HG02840 (cell line): ENCODE results near the gene PIGC.
"Not testable (repeated sequence)": the region's sequence is repeated elsewhere in the genome, so short reads cannot be mapped to it uniquely, and the experiment has no call there.

Experiments used
- ATAC-seq: cut with Tn5 transposase; IDR thresholded peaks from one replicate; pipeline ENCODE4 v1.9.1; 2021; ENCODE audit warnings: mild to moderate bottlenecking, moderate library complexity, moderate number of reproducible peaks; ENCODE audit not compliant: unreplicated experiment, low FRiP score

PIGC gene

DNA sequence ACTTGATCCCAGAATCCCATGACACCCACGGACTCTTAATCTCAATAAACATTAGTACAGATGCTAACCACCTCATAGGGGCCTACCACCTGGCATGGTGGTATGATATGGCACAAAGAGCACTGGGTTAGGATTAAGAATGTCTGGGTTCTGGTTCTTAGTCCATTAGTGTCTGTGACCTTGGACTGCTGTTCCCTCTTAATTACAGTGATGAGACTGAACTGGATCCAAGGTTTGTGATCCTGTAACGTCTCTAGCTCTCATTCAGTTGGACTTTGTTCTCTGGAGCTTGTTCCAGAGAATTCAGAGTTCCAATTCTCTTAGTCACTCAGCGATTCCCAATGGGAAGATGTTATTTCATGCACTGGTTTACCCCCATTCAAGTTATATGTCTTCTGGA, 23.6 kb upstream of the PIGC start:
- no peak for ATAC-seq

GRCh38 chr1:172466795-172467407, 23.0 kb upstream of the PIGC start:
- ATAC-seq, result no peak

- ATAC-seq, result no peak
Observed at GRCh38 chr1:172465617-172466016, 21.7 kb upstream of the PIGC start.

DNA sequence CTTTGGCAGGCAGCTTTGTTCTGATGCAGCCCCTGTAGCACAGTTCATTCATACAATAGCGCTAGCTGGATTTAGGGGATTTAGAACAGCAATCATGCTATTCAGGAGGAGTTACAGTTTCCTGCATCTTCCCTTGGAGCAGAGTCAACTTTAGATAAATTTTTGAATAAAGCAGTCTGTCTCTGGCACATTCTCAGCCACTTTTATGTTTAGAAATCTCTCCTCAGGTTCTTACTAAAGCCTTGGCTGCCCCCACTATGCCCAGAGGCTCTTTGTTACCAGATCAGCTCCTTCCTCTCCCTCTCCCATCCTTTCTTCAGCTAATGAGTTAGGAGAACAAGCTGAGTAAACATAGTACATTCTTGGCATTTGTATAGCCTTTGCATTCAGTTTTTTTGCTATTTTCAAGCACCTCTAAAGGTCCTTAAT, 17.0 kb upstream of the PIGC start:
- no peak for ATAC-seq

DNA sequence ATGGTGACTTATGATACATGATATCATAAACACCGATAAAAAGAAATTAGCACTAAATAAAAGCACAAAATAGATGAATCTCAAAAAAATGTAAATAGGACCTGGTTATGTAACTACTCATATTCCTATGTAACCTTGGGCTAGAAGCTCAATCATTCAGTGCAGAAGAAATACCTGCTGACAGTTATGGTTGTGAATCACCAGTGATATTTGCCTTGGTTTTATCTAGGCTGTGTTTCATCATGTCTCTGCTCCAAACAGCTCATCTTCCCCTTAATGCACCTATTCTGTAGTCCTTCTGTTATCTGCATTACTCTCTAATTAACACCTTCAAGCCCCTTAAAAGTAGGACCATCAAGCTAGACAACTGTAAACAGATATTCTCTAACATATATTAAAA, 16.3 kb upstream of the PIGC start:
- no peak for ATAC-seq

GRCh38 chr1:172457479-172458130, 13.7 kb upstream of the PIGC start:
- no peak for ATAC-seq

GRCh38 chr1:172456344-172456769, 12.5 kb upstream of the PIGC start:
- ATAC-seq, result no peak

DNA sequence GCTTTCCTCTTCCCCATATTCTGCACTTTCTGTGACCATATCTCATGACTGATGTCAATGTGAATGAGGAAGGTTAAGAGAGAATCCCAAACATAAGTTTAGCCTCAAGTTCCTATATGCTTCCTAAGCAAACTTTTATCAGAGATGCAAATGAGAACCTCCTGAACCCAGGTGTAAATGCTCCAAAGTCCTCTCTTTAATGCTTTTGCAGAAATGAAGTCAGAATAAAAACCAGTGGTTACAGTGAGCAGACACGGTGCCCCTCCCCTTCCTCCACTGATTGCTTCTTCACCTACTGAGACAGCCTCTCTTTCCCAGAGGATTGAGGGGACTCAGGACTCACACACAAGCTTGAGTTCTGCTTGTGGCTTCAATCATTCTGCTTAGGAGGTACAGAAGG, 11.6 kb upstream of the PIGC start:
- ATAC-seq, result no peak

DNA sequence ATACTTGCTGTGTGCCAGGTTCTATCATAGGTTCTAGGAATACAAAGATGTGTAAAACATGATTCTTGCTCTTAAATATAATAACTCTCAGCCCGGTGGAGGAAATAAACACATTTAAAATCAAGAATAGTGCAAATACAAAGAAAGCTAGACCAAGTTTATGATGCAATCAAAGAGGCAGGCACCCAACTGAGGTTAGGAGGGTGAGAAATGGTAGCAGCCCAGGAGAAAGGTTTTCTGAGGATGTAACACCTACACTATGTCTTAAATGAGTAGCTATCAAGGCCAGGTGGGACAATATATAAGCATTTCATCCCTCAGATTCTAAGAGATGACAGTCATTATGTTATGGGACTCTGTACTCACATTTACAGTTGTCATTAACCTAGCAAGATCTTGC, 9.7 kb upstream of the PIGC start:
- ATAC-seq, result no peak

DNA sequence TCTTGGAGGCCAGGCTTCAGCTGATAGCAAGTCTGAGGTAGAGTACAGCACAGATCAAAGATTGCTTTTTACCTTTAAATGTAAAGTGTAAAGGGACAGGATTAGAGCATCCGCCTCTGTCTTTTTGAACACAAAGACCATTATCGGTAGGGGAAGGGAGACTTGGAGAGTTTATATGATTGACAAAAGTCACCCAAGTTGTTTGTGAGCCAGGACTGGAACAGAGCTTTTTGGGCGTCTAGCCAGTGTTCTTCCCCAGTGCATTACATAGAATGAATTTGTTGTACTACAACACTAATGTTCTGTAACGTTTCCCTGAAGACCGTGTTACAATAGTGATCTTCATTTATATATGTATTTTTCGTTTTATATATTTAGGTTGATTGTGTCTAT, 9.3 kb upstream of the PIGC start:
- ATAC-seq, result no peak

DNA sequence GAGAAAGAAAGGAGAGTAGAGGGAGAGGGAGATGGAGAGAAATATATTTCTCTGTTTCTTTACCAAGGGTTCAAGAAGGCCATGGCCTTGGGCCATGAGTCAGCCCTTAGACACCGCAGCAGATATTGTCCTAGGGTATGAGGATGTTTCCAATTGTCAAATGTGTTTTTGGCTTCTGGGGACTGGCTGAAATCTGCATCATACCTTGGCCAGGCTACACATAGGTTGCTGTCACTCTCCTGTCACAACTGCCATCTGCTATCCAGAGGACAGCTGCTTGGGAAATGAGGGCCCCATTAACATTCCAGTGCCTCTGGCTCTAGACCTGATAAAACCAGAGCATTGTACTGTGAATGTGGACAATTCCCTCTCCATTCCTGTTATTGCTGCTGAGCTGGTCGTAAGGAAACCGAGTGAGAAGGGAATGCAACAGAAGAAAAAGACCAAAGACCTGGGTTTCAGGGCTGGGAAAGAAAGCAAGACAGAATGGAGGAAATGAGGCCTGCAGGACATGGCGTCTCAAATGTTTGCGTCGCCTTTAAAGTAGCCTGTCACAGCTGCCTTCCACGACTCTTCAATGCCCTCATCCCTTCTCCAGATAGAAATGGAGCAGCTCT, 8.8 kb upstream of the PIGC start:
- no peak for ATAC-seq

DNA sequence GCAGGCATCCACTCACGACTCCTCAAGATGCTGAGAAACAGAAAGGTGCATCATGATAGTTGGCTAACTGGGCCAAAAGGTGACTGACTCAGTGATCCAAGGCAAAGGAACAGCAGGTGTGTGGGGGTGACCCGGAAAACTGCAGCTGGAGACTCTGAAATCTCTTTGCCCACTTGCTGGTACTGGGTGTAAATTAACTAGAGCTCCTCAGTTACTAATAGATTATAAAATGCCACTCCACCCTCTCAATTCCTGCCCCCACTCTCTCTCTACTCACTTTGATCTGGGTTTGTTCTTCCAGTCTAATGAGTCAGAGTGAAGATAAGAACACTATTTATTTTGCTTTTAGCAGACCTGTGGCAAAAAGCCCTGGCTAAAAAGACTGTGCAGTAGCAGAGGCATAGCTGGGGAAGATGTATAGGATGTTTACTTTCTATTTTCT, 7.2 kb upstream of the PIGC start:
- no peak for ATAC-seq

DNA sequence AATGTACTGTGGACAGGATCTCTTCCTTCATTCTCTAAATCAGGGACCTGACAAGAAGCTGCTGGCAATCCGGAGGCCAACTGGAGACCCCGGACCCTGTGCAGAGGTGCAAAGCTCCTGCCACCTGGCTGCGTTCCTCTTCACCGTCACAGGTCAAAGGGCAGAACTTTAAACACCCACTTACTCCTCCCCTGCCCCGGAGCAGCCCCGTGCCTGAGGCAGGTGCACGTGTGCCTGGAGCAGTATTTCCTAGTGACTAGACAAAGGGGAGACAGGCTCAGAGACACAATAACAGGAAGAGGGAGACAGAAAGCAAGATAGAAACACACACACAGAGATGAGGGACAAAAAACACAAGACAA, 6.6 kb upstream of the PIGC start:
- ATAC-seq, result no peak

DNA sequence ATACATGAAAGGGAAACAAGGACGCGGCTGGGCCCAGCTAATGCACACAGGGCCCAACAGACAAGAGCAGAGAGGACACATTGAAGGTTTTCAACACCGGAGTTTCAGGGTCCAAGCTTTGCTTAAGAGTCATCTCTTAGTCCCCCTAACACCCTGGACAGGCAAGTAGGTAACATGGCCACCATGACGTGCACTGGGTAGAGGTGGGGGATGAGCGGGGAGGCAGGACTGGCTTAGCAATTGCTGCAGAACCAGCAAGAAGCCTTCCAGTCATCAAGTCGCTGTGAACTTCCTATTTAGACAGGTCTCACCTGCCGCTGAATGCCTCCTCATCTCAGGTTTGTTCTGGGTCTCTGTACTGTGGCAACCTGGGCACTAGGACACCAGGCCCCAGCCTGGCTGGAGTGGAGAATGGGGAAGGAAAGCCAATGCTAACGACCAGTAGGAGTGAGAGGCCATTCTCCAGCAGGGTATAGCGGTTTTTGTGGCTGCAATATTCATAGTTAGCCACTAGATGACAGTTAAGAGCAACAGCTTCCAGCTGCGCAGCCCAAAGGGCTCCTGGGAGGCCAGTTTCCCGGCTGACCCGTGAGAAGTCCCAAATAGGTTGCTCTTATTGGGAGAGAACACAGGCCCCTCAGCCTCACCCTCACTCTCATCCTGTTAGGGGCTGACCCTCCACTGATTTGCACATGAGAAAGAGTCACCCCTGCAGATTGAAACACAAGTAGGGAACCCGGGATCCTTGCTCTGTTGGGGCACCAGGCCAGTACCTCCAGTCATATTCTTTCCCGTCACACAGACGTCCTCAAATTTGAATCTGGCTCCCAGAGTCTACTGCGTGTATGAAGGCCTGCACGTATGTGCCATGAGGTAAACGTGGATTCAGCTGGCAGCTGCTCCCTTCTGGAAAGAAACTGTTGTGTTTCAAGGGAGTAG, 6.0 kb upstream of the PIGC start:
- ATAC-seq, result no peak

GRCh38 chr1:172448995-172449584, 5.2 kb upstream of the PIGC start:
- ATAC-seq, result no peak

DNA sequence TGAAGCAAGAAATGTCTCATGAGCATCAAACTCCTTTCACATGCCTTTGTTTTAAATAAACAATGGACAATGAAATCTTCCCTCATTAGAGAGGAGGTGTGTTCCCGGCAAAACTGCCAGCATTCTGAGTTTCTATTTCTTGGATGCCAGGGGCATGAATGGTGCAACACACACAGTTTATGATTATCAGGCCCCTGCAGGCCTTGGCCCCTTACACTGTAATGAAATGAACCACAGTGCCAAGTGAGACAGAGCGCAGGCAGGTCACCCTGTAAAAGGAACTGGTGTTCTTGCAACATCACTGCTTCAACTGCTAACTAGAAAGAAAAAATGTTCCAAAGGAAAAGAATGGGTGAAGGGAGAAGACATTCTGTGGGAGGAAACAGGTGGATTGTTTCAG, 3.8 kb upstream of the PIGC start:
- ATAC-seq, result no peak

DNA sequence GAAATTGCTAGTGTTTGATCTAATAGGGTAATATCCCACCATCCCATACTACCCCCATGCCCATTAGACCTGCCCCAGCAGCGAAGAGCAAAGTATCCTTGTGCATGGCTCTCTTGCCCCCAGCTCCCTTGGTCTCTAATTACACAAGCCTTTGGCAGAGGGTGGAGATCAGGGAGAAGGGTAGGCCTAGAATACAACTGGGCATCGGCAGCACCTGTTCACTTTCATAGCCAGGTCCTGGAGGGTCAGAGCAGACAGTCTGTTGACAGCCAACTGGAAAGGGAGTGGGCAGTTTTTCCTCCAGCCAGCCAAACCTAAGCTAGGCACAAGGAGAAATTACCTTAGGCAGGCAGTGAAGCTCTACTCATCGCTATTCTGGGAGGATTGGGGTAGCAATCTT, 2.7 kb upstream of the PIGC start:
- no peak for ATAC-seq

DNA sequence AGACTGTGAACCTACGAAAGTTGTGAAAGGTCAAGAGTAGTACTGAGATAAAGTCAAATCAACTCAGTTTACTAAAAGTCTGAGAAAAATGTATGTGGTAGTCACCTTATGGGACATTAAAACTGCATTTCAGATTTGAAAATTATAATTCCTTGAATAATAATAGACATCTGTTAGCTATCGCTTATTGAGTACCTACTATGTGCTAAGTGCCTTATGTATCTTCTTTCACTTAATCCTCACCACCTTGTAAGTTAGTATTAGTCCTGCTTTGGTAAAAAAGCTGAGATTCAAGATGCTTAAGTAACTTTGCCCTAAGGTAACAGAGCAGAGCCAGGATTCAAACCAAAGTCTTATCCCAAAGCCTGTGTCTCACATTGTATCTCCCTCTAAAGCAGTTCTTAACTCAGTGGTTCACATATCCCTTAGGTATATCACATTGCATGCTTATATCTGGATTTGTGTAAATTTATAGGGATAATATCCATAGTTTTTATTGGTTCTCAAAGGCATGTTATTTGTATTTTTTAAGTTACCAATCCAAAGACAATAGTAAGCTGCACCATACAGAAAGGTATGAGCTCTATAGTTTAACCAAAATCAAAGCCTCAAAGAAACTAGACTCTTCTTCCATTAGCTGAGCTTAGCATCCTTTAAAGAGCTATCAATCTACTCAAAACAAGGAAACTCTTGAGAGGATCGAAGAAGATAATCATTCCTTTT, 865 bp downstream of the PIGC start:
- ATAC-seq, result no peak

- no peak for ATAC-seq
Observed at GRCh38 chr1:172442404-172442803, 1.5 kb downstream of the PIGC start.

DNA sequence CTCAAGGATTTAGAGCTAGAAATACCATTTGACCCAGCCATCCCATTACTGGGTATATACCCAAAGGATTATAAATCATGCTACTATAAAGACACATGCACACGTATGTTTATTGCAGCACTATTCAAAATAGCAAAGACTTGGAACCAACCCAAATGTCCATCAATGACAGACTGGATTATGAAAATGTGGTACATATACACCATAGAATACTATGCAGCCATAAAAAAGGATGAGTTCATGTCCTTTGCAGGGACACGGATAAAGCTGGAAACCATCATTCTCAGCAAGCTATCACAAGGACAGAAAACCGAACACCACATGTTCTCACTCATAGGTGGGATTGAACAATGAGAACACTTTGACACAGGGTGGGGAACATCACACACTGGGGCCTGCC, 6.7 kb downstream of the PIGC start:
- not testable (repeated sequence) for ATAC-seq
